SK-N-SH treated with all-trans-retinoic acid at 6 μM for 48 hours (cell line): ENCODE results near the gene PTPN7.

Experiments used
- ATAC-seq: fragments of 200-7000 bp; cut with Tn5 transposase; 3 replicates; pipeline ENCODE4 v1.9.1; 2020; ENCODE audit warnings: mild to moderate bottlenecking, moderate library complexity
- ARNTL ChIP-seq: fragments of 450-650 bp; formaldehyde crosslinking; IDR thresholded peaks from 2 replicates; pipeline ENCODE4 v1.5.0; 2020; ENCODE audit warnings: low read depth, mild to moderate bottlenecking, moderate library complexity, borderline replicate concordance
- BACH2 ChIP-seq: fragments of 250-450 bp; sonication (Bioruptor Pico); IDR thresholded peaks from 2 replicates; pipeline ENCODE4 v1.9.0; 2021; ENCODE audit warnings: mild to moderate bottlenecking, borderline replicate concordance
- CREB5 ChIP-seq: fragments of 250-450 bp; sonication (Bioruptor Pico); IDR thresholded peaks from 2 replicates; pipeline ENCODE4 v1.5.1; 2020; ENCODE audit warnings: low read depth, mild to moderate bottlenecking, moderate library complexity
- CSDC2 ChIP-seq: fragments of 250-450 bp; sonication (Bioruptor Pico); IDR thresholded peaks from 2 replicates; pipeline ENCODE4 v1.5.0; 2020; ENCODE audit warnings: mild to moderate bottlenecking, moderate library complexity
- CSRNP3 ChIP-seq: fragments of 250-450 bp; sonication (Bioruptor Pico); IDR thresholded peaks from 2 replicates; pipeline ENCODE4 v1.5.1; 2021; ENCODE audit warnings: mild to moderate bottlenecking, moderate library complexity
- GLIS3 ChIP-seq: fragments of 250-450 bp; sonication (Bioruptor Pico); IDR thresholded peaks from 2 replicates; pipeline ENCODE4 v1.5.0; 2020; ENCODE audit warnings: mild to moderate bottlenecking, moderate library complexity
- ISL1 ChIP-seq: fragments of 250-450 bp; sonication (Bioruptor Pico); IDR thresholded peaks from 2 replicates; pipeline ENCODE4 v2.1.2; 2022; ENCODE audit warnings: mild to moderate bottlenecking, moderate library complexity
- OSR1 ChIP-seq: fragments of 250-450 bp; sonication (Bioruptor Pico); IDR thresholded peaks from 2 replicates; pipeline ENCODE4 v1.8.0; 2022; ENCODE audit warnings: moderate library complexity, mild to moderate bottlenecking, inconsistent platforms
- POU6F1 ChIP-seq: fragments of 250-450 bp; sonication (Bioruptor Pico); IDR thresholded peaks from 2 replicates; pipeline ENCODE4 v1.8.0; 2021; ENCODE audit warnings: low read depth, mild to moderate bottlenecking, moderate library complexity, borderline replicate concordance
- RARB ChIP-seq: fragments of 250-450 bp; sonication (Bioruptor Pico); IDR thresholded peaks from 2 replicates; pipeline ENCODE4 v1.8.0; 2021; ENCODE audit warnings: mild to moderate bottlenecking, moderate library complexity
- SNAI2 ChIP-seq: fragments of 250-450 bp; sonication (Bioruptor Pico); IDR thresholded peaks from 2 replicates; pipeline ENCODE4 v1.5.0; 2020; ENCODE audit warnings: mild to moderate bottlenecking, moderate library complexity
- TOX ChIP-seq: fragments of 250-450 bp; sonication (Bioruptor Pico); IDR thresholded peaks from 2 replicates; pipeline ENCODE4 v1.8.0; 2021; ENCODE audit warnings: mild to moderate bottlenecking, moderate library complexity, borderline replicate concordance
- ZC3H10 ChIP-seq: fragments of 250-450 bp; sonication (Bioruptor Pico); IDR thresholded peaks from 2 replicates; pipeline ENCODE4 v1.5.1; 2021; ENCODE audit warnings: mild to moderate bottlenecking, moderate library complexity
- ZFP3 ChIP-seq: fragments of 250-450 bp; sonication (Bioruptor Pico); IDR thresholded peaks from 2 replicates; pipeline ENCODE4 v1.5.0; 2020; ENCODE audit warnings: mild to moderate bottlenecking, moderate library complexity
- ZFP30 ChIP-seq: fragments of 450-650 bp; formaldehyde crosslinking; IDR thresholded peaks from 2 replicates; pipeline ENCODE4 v1.5.0; 2022; ENCODE audit warnings: mild to moderate bottlenecking, moderate library complexity
- ZNF565 ChIP-seq: fragments of 450-650 bp; formaldehyde crosslinking; conservative IDR thresholded peaks from 2 replicates; pipeline ENCODE4 v1.5.0; 2020; ENCODE audit warnings: low read depth, mild to moderate bottlenecking, moderate library complexity
- ZNF70 ChIP-seq: fragments of 450-650 bp; formaldehyde crosslinking; IDR thresholded peaks from 2 replicates; pipeline ENCODE4 v1.5.0; 2020; ENCODE audit warnings: mild to moderate bottlenecking, moderate library complexity
- ZNF8 ChIP-seq: fragments of 450-650 bp; formaldehyde crosslinking; IDR thresholded peaks from 2 replicates; pipeline ENCODE4 v1.5.0; 2020; ENCODE audit warnings: mild to moderate bottlenecking, moderate library complexity
- TF ChIP-seq, protein P1 (sequence below): fragments of 250-450 bp; sonication (Bioruptor Pico); IDR thresholded peaks from 2 replicates; pipeline ENCODE4 v1.8.0; 2020; ENCODE audit warnings: mild to moderate bottlenecking, moderate library complexity, borderline replicate concordance
- TF ChIP-seq, protein P2 (sequence below): fragments of 250-450 bp; sonication (Bioruptor Pico); IDR thresholded peaks from 2 replicates; pipeline ENCODE4 v1.5.0; 2020; ENCODE audit warnings: mild to moderate bottlenecking, moderate library complexity

PTPN7 gene

DNA sequence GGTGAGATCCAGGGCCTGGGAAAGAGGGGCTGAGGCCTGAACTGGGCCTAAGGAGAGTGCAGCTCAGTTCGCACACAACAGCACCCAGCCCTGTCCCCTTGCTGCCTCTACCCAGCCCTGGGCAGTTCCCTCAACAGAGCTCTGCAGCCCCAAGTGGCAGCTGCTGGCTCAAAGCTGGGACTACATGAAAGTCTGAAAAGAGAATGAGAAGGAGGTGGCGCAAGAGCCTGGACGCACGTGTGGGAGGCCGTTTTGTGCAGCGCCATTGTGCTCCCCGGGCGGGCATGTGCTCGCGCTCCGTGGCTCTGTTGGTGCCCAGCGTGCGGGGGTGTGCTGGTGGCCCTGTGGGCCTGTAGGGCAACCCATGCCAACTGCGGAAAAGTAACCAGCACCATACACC is 27.4 kb downstream of the PTPN7 start:
- ATAC-seq, result no peak
- TF ChIP-seq ARNTL (CRISPR knock-in tag) (no peak), RARB (CRISPR knock-in tag) (no peak), ZC3H10 (CRISPR knock-in tag) (no peak)

DNA sequence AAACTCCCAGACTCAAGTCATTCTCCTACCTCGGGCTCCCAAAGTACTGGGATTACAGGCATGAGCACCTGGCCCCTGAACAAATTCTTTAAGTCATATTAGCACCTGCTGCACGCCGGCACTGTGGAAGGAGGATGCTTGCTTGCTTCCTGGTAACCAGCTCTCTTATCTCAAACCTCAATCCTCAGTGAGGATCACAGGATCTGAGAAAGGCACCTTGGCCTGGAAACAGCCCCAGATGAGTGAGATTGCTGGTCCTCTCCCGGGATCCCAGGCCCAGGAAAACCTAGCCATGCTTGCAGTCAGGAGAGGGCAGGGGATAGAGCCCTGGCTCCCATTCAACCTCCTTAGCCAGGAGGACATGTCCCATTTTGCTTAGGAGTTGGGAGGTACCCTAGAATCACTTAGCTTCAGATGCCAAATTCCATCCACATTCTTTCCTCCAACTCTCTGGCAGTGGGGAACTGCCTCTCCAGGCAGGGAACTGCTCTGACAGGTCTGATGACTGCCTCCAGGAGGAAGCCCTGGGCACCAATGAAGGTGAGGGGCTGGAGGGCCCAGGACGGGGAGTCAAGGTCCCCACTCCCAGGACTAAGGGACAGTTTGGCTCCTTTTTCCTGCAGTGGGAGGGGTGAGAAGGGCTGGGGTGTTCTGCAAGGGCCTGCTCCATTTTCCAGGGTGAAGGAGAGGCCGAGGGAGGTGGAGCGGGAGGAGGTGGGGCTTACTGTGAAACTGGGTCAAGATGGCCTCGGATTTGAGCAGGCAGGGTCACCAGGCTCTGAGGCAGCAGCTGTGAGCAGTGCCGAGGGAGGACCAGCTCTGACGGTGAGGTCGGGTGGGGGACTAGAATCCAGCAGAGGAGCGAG is 28.2 kb downstream of the PTPN7 start:
- TF ChIP-seq CSDC2 (CRISPR knock-in tag) (no peak), CREB5 (CRISPR knock-in tag) (no peak), ZNF70 (CRISPR knock-in tag) (no peak), POU6F1 (CRISPR knock-in tag) (no peak), ZFP3 (CRISPR knock-in tag) (no peak), GLIS3 (CRISPR knock-in tag) (no peak), ZNF565 (CRISPR knock-in tag) (no peak), ZFP30 (CRISPR knock-in tag) (no peak), RARB (CRISPR knock-in tag) (no peak), ZC3H10 (CRISPR knock-in tag) (no peak), ISL1 (no peak), ARNTL (CRISPR knock-in tag) (no peak), CSRNP3 (CRISPR knock-in tag) (no peak), OSR1 (CRISPR knock-in tag) (no peak), BACH2 (CRISPR knock-in tag) (no peak), TOX (CRISPR knock-in tag) (no peak)
- TF ChIP-seq, protein P1, sequence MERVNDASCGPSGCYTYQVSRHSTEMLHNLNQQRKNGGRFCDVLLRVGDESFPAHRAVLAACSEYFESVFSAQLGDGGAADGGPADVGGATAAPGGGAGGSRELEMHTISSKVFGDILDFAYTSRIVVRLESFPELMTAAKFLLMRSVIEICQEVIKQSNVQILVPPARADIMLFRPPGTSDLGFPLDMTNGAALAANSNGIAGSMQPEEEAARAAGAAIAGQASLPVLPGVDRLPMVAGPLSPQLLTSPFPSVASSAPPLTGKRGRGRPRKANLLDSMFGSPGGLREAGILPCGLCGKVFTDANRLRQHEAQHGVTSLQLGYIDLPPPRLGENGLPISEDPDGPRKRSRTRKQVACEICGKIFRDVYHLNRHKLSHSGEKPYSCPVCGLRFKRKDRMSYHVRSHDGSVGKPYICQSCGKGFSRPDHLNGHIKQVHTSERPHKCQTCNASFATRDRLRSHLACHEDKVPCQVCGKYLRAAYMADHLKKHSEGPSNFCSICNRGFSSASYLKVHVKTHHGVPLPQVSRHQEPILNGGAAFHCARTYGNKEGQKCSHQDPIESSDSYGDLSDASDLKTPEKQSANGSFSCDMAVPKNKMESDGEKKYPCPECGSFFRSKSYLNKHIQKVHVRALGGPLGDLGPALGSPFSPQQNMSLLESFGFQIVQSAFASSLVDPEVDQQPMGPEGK (CRISPR knock-in tag), result no peak
- TF ChIP-seq, protein P2, sequence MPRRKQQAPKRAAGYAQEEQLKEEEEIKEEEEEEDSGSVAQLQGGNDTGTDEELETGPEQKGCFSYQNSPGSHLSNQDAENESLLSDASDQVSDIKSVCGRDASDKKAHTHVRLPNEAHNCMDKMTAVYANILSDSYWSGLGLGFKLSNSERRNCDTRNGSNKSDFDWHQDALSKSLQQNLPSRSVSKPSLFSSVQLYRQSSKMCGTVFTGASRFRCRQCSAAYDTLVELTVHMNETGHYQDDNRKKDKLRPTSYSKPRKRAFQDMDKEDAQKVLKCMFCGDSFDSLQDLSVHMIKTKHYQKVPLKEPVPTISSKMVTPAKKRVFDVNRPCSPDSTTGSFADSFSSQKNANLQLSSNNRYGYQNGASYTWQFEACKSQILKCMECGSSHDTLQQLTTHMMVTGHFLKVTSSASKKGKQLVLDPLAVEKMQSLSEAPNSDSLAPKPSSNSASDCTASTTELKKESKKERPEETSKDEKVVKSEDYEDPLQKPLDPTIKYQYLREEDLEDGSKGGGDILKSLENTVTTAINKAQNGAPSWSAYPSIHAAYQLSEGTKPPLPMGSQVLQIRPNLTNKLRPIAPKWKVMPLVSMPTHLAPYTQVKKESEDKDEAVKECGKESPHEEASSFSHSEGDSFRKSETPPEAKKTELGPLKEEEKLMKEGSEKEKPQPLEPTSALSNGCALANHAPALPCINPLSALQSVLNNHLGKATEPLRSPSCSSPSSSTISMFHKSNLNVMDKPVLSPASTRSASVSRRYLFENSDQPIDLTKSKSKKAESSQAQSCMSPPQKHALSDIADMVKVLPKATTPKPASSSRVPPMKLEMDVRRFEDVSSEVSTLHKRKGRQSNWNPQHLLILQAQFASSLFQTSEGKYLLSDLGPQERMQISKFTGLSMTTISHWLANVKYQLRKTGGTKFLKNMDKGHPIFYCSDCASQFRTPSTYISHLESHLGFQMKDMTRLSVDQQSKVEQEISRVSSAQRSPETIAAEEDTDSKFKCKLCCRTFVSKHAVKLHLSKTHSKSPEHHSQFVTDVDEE (CRISPR knock-in tag), result no peak
- no peak for ATAC-seq

DNA sequence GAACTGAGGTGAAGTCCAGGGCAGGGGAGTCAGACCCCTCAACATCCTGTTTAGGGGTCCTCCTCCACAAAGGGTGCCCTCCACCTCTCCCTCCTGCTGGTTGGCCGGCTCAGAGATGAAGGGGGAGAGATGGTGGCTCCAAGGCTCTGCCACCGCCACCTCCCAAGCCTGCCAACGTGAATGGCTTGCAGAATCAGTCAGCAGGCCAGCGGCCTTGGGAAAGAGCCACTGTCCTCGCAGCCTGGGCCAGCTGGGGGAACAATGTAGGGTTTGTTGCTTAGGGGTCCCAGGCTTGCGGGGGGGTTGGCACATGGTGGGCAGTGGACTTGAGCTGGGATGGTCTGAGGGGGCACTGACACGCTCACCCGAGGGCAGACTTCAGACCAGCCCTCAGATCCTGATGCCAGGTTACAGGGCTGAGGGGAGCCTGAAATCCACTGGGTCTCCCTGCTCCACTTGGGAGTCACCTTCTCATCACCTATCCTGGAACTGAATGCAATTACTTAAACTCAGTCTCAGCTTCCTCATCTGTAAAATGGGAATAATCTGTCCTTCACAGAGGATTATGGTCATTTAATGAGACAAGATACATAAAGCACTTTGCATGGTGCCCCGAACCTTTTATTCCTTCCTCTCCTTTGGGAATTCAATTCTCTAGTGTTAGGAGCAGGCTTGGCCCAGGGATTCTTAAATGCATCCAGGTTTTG is 29.4 kb downstream of the PTPN7 start:
- TF ChIP-seq ZNF565 (CRISPR knock-in tag) (no peak), CSRNP3 (CRISPR knock-in tag) (no peak), ZNF70 (CRISPR knock-in tag) (no peak), CSDC2 (CRISPR knock-in tag) (no peak), BACH2 (CRISPR knock-in tag) (no peak), ZNF8 (CRISPR knock-in tag) (no peak), SNAI2 (CRISPR knock-in tag) (no peak)
- TF ChIP-seq, protein P2 (CRISPR knock-in tag), result no peak
- no peak for ATAC-seq
